Kidney epithelial cell (primary cell): ENCODE data around the gene GNGT1. TPM values are rescaled to one million over a fixed set of nuclear protein-coding genes. Genes with fewer than 3 reads are reported as not detected.
A peak's percentile ranks its signal among the peaks of the same experiment; 100 is the strongest.

Source experiments
- DNase-seq: peaks from one replicate; pipeline ENCODE4 v3.0.0-alpha.2; 2010; ENCODE audit warnings: low read depth
- H3K27me3 ChIP-seq: 2 replicates; pipeline ENCODE4 v1.6.0; 2011; ENCODE audit warnings: low read length; ENCODE audit not compliant: control insufficient read depth, insufficient read depth
- H3K36me3 ChIP-seq: 2 replicates; pipeline ENCODE4 v1.5.1; 2011; ENCODE audit warnings: low read length; ENCODE audit not compliant: control insufficient read depth, insufficient read depth
- H3K4me3 ChIP-seq: 2 replicates; pipeline ENCODE4 v1.5.1; 2011; ENCODE audit warnings: low read depth, mild to moderate bottlenecking, control low read depth, low read length
- CTCF ChIP-seq: IDR thresholded peaks from 2 replicates; pipeline ENCODE4 v1.5.1; 2011; ENCODE audit warnings: mild to moderate bottlenecking, moderate library complexity, low read length, control low read depth, inconsistent platforms; ENCODE audit not compliant: insufficient read depth, poor library complexity, severe bottlenecking
- total RNA-seq: library from RNA; depleted of rRNA; stranded (reverse); fragments of >200 nt; gene quantifications from 2 replicates; pipeline ENCODE4 v1.2.3, GENCODE V29; 2015

Gene GNGT1
- total RNA-seq, 1 donor from 2014 or later = not detected

GRCh38 chr7:93884541-93884940 is 21.8 kb upstream of the GNGT1 start:
- no peak for DNase-seq
- TF ChIP-seq CTCF = no peak
- Histone ChIP-seq H3K27me3 (no peaks in the 10 kb centered on the region), H3K4me3 (no peak overlapping the region), H3K36me3 (no peaks in the 10 kb centered on the region)

- H3K4me3 ChIP-seq = peak overlapping the region; percentile 89
- no peak for DNase-seq
- no peak for TF ChIP-seq CTCF
- no peaks in the 10 kb centered on the region for H3K27me3 ChIP-seq
- H3K36me3 ChIP-seq = no peaks in the 10 kb centered on the region
These were observed 17.1 kb upstream of the GNGT1 start for GRCh38 chr7:93889261-93889660.

- no peak for DNase-seq
- Histone ChIP-seq H3K27me3 (no peaks in the 10 kb centered on the region), H3K36me3 (no peaks in the 10 kb centered on the region), H3K4me3 (peak overlapping the region; percentile 89)
- TF ChIP-seq CTCF = peak; percentile 5
These were observed 16.3 kb upstream of the GNGT1 start for GRCh38 chr7:93890041-93890463.

- no peaks in the 10 kb centered on the region for H3K36me3 ChIP-seq
- peak; percentile 40 for TF ChIP-seq CTCF
- DNase-seq = peak; percentile 73
- peak within 1 kb of the TSS; percentile 89 for H3K4me3 ChIP-seq
- no peaks in the 10 kb centered on the region for H3K27me3 ChIP-seq
These were observed 15.8 kb upstream of the GNGT1 start, which contains the start of gene TFPI2 for GRCh38 chr7:93890464-93891068. Gene TFPI2 (minus strand): TSS chr7:93890753. CDS start chr7:93890678, 75 bp downstream.

- DNase-seq = no peak
- no peaks in the 10 kb centered on the region for H3K27me3 ChIP-seq
- H3K4me3 ChIP-seq = no peak overlapping the region
- no peaks in the 10 kb centered on the region for H3K36me3 ChIP-seq
- TF ChIP-seq CTCF = no peak
These were observed 11.9 kb upstream of the GNGT1 start for GRCh38 chr7:93894426-93894825.
